ENCODE results near the gene SNRNP40.
A peak's percentile ranks its signal among the peaks of the same experiment; 100 is the strongest.

SNRNP40 gene

GRCh38 chr1:31296486-31297276 lies at the start of gene SNRNP40, which contains the start of gene ZCCHC17:
TSS of gene SNRNP40 (minus strand) at chr1:31296788. CDS start at chr1:31296751, 37 bp downstream.
TSS of gene ZCCHC17 (plus strand) at chr1:31297032. CDS start at chr1:31310099, 13,067 bp downstream.
- TF ChIP-seq GATA2 (IDR thresholded peaks at IDR 0.05; ENCODE audit: low read depth, low read length) (no peak), GATA3 (IDR thresholded peaks at IDR 0.05; ENCODE audit: low read depth, low read length) (no peak)

GRCh38 chr1:31345635-31346034 lies 49.0 kb upstream of the SNRNP40 start:
- TF ChIP-seq GATA2 (IDR thresholded peaks at IDR 0.05; ENCODE audit: low read depth, low read length) (no peak), GATA3 (IDR thresholded peaks at IDR 0.05; ENCODE audit: low read depth, low read length) (no peak)

GRCh38 chr1:31344503-31344902 lies 47.9 kb upstream of the SNRNP40 start:
- TF ChIP-seq GATA3 (IDR thresholded peaks at IDR 0.05; ENCODE audit: low read depth, low read length) (no peak), GATA2 (IDR thresholded peaks at IDR 0.05; ENCODE audit: low read depth, low read length) (no peak)

DNA sequence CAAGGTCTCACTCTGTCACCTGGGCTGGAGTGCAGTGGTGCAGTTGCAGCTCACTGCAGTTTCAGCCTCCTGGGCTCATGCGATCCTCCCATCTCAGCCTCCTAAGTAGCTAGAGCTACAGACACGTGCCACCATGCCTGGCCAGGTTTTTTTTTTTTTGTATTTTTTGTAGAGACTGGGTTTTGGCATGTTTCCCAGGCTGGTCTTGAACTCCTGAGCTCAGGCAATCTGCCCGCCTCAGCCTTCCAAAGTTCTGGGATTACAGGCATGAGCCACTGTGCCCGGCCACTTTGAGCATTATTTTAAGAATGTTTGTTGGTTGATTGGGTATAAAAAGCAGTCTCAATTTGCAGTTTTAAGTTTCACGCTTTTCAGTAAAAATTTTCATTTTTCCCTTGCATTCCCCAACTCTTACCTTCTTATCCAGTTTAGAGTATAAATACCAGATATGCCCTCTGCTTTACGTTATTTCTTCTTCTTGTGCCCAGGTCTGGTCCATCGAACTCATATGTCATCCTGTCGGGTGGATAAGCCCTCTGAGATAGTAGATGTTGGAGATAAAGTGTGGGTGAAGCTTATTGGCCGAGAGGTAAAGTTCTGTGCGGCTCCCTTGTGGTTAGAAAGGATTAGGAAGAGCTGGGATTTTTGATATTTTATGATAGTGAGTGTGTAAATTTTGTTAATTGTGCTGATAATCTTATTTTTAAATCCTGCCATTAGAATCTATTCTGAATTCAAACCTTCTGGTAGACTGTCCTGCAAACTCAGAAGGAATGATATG lies 40.3 kb upstream of the SNRNP40 start:
- TF ChIP-seq GATA3 (IDR thresholded peaks at IDR 0.05; ENCODE audit: low read depth, low read length) (peak; percentile 62; the same call in 1 of the 2 replicates), GATA2 (IDR thresholded peaks at IDR 0.05; ENCODE audit: low read depth, low read length) (peak; percentile 69; the same call in 1 of the 2 replicates)

- TF ChIP-seq GATA3 (IDR thresholded peaks at IDR 0.05; ENCODE audit: low read depth, low read length) = no peak
- no peak for TF ChIP-seq GATA2 (IDR thresholded peaks at IDR 0.05; ENCODE audit: low read depth, low read length)
Measured at GRCh38 chr1:31335007-31335406, 38.4 kb upstream of the SNRNP40 start.

GRCh38 chr1:31327381-31327780 lies 30.8 kb upstream of the SNRNP40 start:
- no peak for TF ChIP-seq GATA3 (IDR thresholded peaks at IDR 0.05; ENCODE audit: low read depth, low read length)
- TF ChIP-seq GATA2 (IDR thresholded peaks at IDR 0.05; ENCODE audit: low read depth, low read length) = no peak

DNA sequence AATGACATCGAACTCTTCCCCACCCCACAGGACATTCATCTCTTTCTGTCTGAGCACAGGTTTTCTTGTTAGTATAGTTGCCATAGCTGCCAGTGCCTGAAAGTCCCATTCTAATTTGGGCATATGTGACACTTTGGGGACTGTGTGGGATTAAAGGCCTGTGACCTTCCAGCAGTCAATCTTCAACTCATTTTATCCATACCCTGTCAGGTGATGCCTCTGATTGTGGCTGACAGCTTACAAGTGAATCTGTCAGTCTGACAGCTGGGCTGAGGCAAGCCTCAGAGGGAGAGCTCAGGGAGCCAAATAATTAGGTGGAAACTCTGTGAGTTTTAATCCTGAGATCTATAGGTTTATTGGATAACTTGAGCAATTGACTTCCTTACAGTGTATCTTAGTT lies 29.9 kb upstream of the SNRNP40 start:
- TF ChIP-seq GATA3 (IDR thresholded peaks at IDR 0.05; ENCODE audit: low read depth, low read length) (no peak), GATA2 (IDR thresholded peaks at IDR 0.05; ENCODE audit: low read depth, low read length) (no peak)

GRCh38 chr1:31324992-31325391 lies 28.4 kb upstream of the SNRNP40 start:
- TF ChIP-seq GATA3 (IDR thresholded peaks at IDR 0.05; ENCODE audit: low read depth, low read length) = no peak
- TF ChIP-seq GATA2 (IDR thresholded peaks at IDR 0.05; ENCODE audit: low read depth, low read length) = no peak

GRCh38 chr1:31324093-31324492 lies 27.5 kb upstream of the SNRNP40 start:
- TF ChIP-seq GATA3 (IDR thresholded peaks at IDR 0.05; ENCODE audit: low read depth, low read length) (no peak), GATA2 (IDR thresholded peaks at IDR 0.05; ENCODE audit: low read depth, low read length) (no peak)

DNA sequence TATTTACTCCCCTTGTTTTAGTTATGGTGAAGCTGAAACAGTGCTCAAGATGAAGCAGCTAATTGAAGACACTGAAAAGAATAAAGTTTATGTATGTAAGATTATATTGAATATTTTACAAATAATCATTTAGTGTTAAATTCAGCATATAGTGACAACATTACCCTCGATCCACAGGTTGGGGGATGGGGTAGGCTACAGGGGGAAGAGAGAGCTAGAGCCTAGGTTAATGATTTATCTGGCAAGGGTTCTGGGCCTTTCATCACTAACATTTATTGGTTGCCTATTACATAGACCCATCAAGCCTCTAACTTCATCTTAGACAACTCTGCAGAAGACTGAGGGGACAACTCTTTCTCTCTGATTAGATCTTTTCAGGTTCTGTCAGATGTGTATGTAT lies 21.6 kb upstream of the SNRNP40 start:
- TF ChIP-seq GATA2 (IDR thresholded peaks at IDR 0.05; ENCODE audit: low read depth, low read length) = no peak
- TF ChIP-seq GATA3 (IDR thresholded peaks at IDR 0.05; ENCODE audit: low read depth, low read length) = no peak

DNA sequence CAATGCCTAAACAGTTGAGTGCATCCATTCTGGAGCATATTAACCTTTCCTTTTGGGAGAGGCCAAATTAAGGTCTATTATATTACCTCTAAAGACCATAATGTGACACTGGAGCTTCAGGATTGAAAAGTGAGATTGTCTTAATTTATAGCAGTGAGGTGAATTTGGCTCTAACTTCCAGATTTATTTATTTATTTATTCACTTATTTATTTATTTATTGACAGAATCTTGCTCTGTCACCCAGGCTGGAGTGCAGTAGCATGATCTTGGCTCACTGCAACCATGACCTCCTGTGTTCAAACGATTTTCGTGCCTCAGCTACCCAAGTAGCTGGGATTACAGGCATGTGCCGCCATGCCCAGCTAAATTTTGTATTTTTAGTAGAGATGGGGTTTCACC lies 19.3 kb upstream of the SNRNP40 start:
- TF ChIP-seq GATA3 (IDR thresholded peaks at IDR 0.05; ENCODE audit: low read depth, low read length) = no peak
- no peak for TF ChIP-seq GATA2 (IDR thresholded peaks at IDR 0.05; ENCODE audit: low read depth, low read length)

DNA sequence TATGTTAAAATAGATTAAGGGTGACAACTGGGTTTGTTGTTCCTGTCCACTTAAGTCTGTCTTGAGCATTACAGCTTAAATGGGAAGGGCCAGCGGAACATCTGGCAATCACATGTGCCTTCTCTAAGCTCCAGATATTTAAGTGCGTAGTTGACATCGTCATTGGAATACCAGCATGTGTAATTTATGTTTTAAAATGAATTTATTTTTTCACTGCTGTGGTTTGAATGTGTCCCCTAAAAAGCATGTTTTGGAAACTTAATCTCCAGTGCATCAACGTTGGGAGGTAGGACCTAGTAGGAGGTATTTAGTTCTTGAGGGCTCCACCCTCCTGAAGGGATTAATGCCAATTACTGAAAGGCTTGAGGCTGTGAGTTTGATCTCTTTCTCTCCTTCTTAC lies 13.6 kb upstream of the SNRNP40 start:
- no peak for TF ChIP-seq GATA3 (IDR thresholded peaks at IDR 0.05; ENCODE audit: low read depth, low read length)
- TF ChIP-seq GATA2 (IDR thresholded peaks at IDR 0.05; ENCODE audit: low read depth, low read length) = no peak

GRCh38 chr1:31308036-31308435 lies 11.4 kb upstream of the SNRNP40 start:
- TF ChIP-seq GATA3 (IDR thresholded peaks at IDR 0.05; ENCODE audit: low read depth, low read length) = no peak
- no peak for TF ChIP-seq GATA2 (IDR thresholded peaks at IDR 0.05; ENCODE audit: low read depth, low read length)

DNA sequence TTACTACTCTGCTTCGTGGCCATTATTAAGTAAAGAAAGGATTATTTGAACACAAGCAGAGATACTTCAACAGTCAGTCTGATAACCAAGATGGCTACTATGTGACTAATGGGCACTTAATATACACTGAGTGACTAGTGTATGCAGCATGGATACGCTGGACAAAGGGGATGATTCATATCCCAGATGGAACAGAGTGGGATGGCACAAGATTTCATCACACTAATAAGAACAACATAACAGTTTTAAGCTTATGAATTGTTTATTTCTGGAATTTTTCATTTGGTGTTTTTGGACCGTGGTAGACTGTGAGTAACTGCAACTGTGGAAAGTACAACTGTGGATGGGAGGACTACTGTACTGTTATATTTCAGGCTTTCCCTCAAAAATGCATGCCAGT lies 9.7 kb upstream of the SNRNP40 start:
- TF ChIP-seq GATA2 (IDR thresholded peaks at IDR 0.05; ENCODE audit: low read depth, low read length) (no peak), GATA3 (IDR thresholded peaks at IDR 0.05; ENCODE audit: low read depth, low read length) (no peak)

Data from SH-SY5Y (cell line).